SU-DHL-6 (cell line): ENCODE results near the gene HELZ2.
"Not testable (repeated sequence)": the region's sequence is repeated elsewhere in the genome, so short reads cannot be mapped to it uniquely, and the experiment has no call there.

Source experiments
- H2AFZ ChIP-seq: fragments of 200-600 bp; sonication (generic); 2 replicates; pipeline ENCODE4 v1.6.1; 2014; ENCODE audit warnings: low read depth, mild to moderate bottlenecking, moderate library complexity, mixed read lengths, antibody characterized with exemption, low read length; ENCODE audit not compliant: severe bottlenecking
- H3F3A ChIP-seq: fragments of 200-600 bp; shearing (Covaris generic); 2 replicates; pipeline ENCODE4 v1.6.0; 2016; ENCODE audit warnings: antibody characterized with exemption, mild to moderate bottlenecking; ENCODE audit not compliant: insufficient read depth
- H3K27ac ChIP-seq: fragments of 200-600 bp; sonication (generic); 2 replicates; pipeline ENCODE4 v1.5.1; 2016; ENCODE audit warnings: low read depth, mild to moderate bottlenecking, low read length, moderate library complexity, mixed read lengths
- H3K27me3 ChIP-seq: fragments of 200-600 bp; sonication (generic), shearing (Covaris generic); 2 replicates; pipeline ENCODE4 v1.6.0; 2014; ENCODE audit warnings: mild to moderate bottlenecking, low read length
- H3K36me3 ChIP-seq: fragments of 200-600 bp; sonication (generic); 2 replicates; pipeline ENCODE4 v1.6.1; 2014; ENCODE audit warnings: mild to moderate bottlenecking, low read length, mixed read lengths
- H3K4me2 ChIP-seq: fragments of 300-600, 200-600 bp; shearing (Covaris generic), sonication (generic); 2 replicates; pipeline ENCODE4 v1.6.0; 2014; ENCODE audit warnings: low read length, low read depth, mild to moderate bottlenecking; ENCODE audit not compliant: poor library complexity, severe bottlenecking
- H3K4me3 ChIP-seq: fragments of 200-600 bp; sonication (generic); 2 replicates; pipeline ENCODE4 v1.5.1; 2014; ENCODE audit warnings: antibody characterized with exemption, low read length, mild to moderate bottlenecking, mixed read lengths; ENCODE audit not compliant: insufficient read depth, poor library complexity, severe bottlenecking
- H3K79me2 ChIP-seq: fragments of 200-600 bp; sonication (generic); 2 replicates; pipeline ENCODE4 v1.6.1; 2014; ENCODE audit warnings: mild to moderate bottlenecking, low read length, moderate library complexity; ENCODE audit not compliant: insufficient read depth
- H3K9ac ChIP-seq: fragments of 200-600 bp; sonication (generic); 2 replicates; pipeline ENCODE4 v1.7.0; 2014; ENCODE audit warnings: mild to moderate bottlenecking, low read length
- H3K9me2 ChIP-seq: fragments of 200-600 bp; sonication (generic); replicated peaks from 2 replicates; pipeline ENCODE4 v1.6.1; 2014; ENCODE audit warnings: low read length; ENCODE audit not compliant: insufficient read depth
- H3K9me3 ChIP-seq: fragments of 200-600 bp; sonication (generic); 2 replicates; pipeline ENCODE4 v1.6.1; 2014; ENCODE audit warnings: low read length, mixed read lengths; ENCODE audit not compliant: insufficient read depth
- H4K20me1 ChIP-seq: fragments of 200-600 bp; sonication (generic); 2 replicates; pipeline ENCODE4 v1.6.1; 2014; ENCODE audit warnings: low read depth, mild to moderate bottlenecking, antibody characterized with exemption, low read length, moderate library complexity, mixed read lengths
- CTCF ChIP-seq: fragments of 200-600 bp; sonication (generic); IDR thresholded peaks from one replicate; pipeline ENCODE4 v1.5.1; 2017; ENCODE audit warnings: antibody characterized with exemption, mild to moderate bottlenecking, low read length, moderate library complexity; ENCODE audit not compliant: insufficient read depth, poor library complexity, severe bottlenecking
- EZH2phosphoT487 ChIP-seq: fragments of 200-600 bp; sonication (generic), shearing (Covaris generic); conservative IDR thresholded peaks from 2 replicates; pipeline ENCODE4 v1.6.1; 2018; ENCODE audit warnings: mild to moderate bottlenecking, antibody characterized with exemption, low read length, moderate library complexity, mixed read lengths

Gene HELZ2

DNA sequence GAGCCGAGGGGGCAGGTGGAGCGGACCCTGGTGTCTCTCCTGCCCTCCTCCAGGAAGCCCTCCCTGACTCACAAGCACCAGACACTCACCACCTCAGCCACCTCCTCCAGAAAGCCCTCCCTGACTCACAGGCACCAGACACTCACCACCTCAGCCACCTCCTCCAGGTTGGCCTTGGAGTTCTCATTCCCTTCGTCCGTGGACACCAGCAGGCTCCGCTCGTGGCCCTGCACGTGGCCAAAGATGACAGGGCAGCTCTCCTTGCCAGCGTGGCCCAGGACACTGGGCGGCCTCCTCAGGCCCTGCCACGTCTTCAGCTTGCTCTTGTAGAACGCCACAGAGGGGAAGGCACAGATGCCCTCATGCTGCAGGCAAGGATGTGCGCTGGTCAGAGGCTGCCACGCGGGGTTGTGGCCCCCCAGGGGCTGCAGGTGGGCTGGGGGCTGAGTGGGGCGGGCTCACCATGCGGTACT is 13.7 kb downstream of the HELZ2 start:
- H3K27me3 ChIP-seq = no peaks in the 10 kb centered on the region
- no peak overlapping the region for H3K4me3 ChIP-seq
- no peak overlapping the region for H3K27ac ChIP-seq
- H3K9ac ChIP-seq = no peak overlapping the region
- H2AFZ ChIP-seq = no peak overlapping the region
- no peaks in the 10 kb centered on the region for H3F3A ChIP-seq
- H4K20me1 ChIP-seq = no peaks in the 10 kb centered on the region
- no peaks in the 10 kb centered on the region for H3K36me3 ChIP-seq
- no peak for TF ChIP-seq CTCF
- TF ChIP-seq EZH2phosphoT487 = no peak
- H3K9me3 ChIP-seq = no peaks in the 10 kb centered on the region
- H3K4me2 ChIP-seq = no peak overlapping the region
- H3K9me2 ChIP-seq = no peaks in the 10 kb centered on the region
- H3K79me2 ChIP-seq = no peaks in the 10 kb centered on the region

GRCh38 chr20:63559485-63560332 is 14.3 kb downstream of the HELZ2 start:
- H3K27ac ChIP-seq, H3K79me2 ChIP-seq, H3F3A ChIP-seq, H3K9me3 ChIP-seq, H3K9me2 ChIP-seq, H2AFZ ChIP-seq, H3K4me3 ChIP-seq, H4K20me1 ChIP-seq, H3K4me2 ChIP-seq, H3K9ac ChIP-seq, H3K27me3 ChIP-seq, H3K36me3 ChIP-seq: not testable (repeated sequence)

- TF ChIP-seq EZH2phosphoT487 (no peak), CTCF (no peak)
- Histone ChIP-seq H3K9me2 (no peaks in the 10 kb centered on the region), H3K9ac (no peak overlapping the region), H4K20me1 (no peaks in the 10 kb centered on the region), H3K9me3 (no peaks in the 10 kb centered on the region), H3K27ac (no peak overlapping the region), H3F3A (no peaks in the 10 kb centered on the region), H3K36me3 (no peaks in the 10 kb centered on the region), H3K27me3 (no peaks in the 10 kb centered on the region), H2AFZ (no peak overlapping the region), H3K4me3 (no peak overlapping the region), H3K79me2 (no peaks in the 10 kb centered on the region), H3K4me2 (no peak overlapping the region)
Observed at GRCh38 chr20:63558804-63559484, 15.1 kb downstream of the HELZ2 start.

GRCh38 chr20:63557481-63557891 is 16.6 kb downstream of the HELZ2 start:
- H3K9me3 ChIP-seq = no peaks in the 10 kb centered on the region
- peaks cover under 1% of the 10 kb centered on the region; the same call in 1 of the 2 replicates for H3F3A ChIP-seq
- H3K4me3 ChIP-seq = no peak overlapping the region
- no peak overlapping the region for H3K27ac ChIP-seq
- no peaks in the 10 kb centered on the region for H3K36me3 ChIP-seq
- no peaks in the 10 kb centered on the region for H3K27me3 ChIP-seq
- H3K9me2 ChIP-seq = no peaks in the 10 kb centered on the region
- TF ChIP-seq CTCF (no peak), EZH2phosphoT487 (no peak)
- no peak overlapping the region for H2AFZ ChIP-seq
- no peak overlapping the region for H3K4me2 ChIP-seq
- no peaks in the 10 kb centered on the region for H3K79me2 ChIP-seq
- H4K20me1 ChIP-seq = no peaks in the 10 kb centered on the region
- no peak overlapping the region for H3K9ac ChIP-seq
